GM12864 (cell line): ENCODE data around the gene MAGI1.

Experiments
- DNase-seq: peaks from one replicate; pipeline ENCODE4 v3.0.0-alpha.2; 2011; ENCODE audit warnings: low read depth
- H3K4me3 ChIP-seq: 2 replicates; pipeline ENCODE4 v1.5.1; 2011; ENCODE audit warnings: mild to moderate bottlenecking, low read depth, low read length, control low read depth
- CTCF ChIP-seq: IDR thresholded peaks from 2 replicates; pipeline ENCODE4 v1.5.1; 2011; ENCODE audit warnings: low read depth, mild to moderate bottlenecking, moderate library complexity, low read length, control low read depth, inconsistent platforms; ENCODE audit errors: missing control alignments

The MAGI1 gene

DNA sequence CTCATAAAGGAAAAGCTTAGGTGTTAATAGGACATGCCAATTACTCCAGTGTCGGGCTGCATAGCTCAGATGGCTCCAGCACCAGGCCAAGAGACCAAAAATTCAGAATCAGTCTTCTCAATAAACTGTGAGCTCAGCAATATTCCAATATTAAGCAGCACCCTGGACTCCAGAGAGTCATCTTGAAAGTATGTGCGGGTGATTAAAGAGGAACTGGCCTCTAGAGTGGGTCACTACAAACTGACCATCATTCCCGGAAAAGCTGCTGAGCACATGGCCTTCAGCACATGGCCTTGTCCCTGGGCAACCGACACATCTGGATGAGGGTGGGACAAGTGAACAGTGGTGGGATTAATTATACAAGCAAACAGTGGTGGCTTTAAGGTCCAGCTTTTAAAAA lies 59.0 kb downstream of the MAGI1 start:
- DNase-seq = no peak
- no peak for TF ChIP-seq CTCF

GRCh38 chr3:65979162-65979561 lies 59.6 kb downstream of the MAGI1 start:
- H3K4me3 ChIP-seq = no peak overlapping the region
- no peak for TF ChIP-seq CTCF
- no peak for DNase-seq

More for the DNA sequence above, 59.0 kb downstream of the MAGI1 start:
- H3K4me3 ChIP-seq = no peak overlapping the region

DNA sequence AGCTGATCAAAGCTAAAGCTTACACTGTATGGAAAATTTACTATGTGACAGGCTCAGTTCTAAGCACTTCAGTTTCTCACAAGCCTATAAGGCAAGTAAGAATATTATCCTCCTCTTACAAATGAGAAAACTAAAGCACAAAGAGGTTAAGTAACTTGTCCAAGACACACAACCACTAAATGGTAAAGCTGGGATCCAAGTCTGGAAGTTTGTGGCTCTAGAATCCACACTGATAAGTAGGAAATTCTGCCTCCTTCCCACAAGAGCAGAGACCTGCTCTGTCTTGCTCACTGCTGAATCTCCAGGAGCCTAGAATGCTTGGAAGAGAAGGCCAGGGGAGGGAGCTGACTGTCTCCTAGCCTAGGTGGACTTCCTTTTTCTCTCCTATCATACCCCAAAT lies 60.6 kb downstream of the MAGI1 start:
- H3K4me3 ChIP-seq = no peak overlapping the region
- DNase-seq = no peak
- no peak for TF ChIP-seq CTCF

DNA sequence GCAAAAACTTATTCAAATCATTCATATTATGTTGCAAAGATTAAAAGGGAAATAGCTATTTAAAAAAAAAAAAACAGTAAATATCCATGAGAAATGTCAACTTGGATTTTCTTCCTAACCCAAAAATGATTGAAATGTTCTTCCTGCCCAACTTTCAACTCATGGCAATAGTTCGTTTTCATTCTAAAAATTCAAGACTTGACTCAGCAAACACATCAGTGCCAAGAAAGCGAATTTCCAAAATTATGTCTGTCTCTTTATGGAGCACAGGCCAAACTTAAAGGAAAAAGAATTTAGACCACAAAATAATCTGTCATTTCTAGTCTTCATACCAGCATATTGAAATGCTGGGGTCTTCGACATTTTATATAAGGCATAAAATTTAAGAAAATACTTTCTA lies 63.7 kb downstream of the MAGI1 start:
- TF ChIP-seq CTCF = no peak
- no peak overlapping the region for H3K4me3 ChIP-seq
- no peak for DNase-seq

GRCh38 chr3:65974509-65974908 lies 64.2 kb downstream of the MAGI1 start:
- DNase-seq = no peak
- TF ChIP-seq CTCF = no peak
- no peak overlapping the region for H3K4me3 ChIP-seq

GRCh38 chr3:65972765-65973164 lies 66.0 kb downstream of the MAGI1 start:
- no peak for TF ChIP-seq CTCF
- no peak overlapping the region for H3K4me3 ChIP-seq
- DNase-seq = no peak

GRCh38 chr3:65971293-65972252 lies 67.1 kb downstream of the MAGI1 start:
- no peak for TF ChIP-seq CTCF
- H3K4me3 ChIP-seq = no peak overlapping the region
- no peak for DNase-seq
